Type B pancreatic cell (in vitro differentiated cells): ENCODE results near the gene ALX4. TPM values are rescaled to one million over a fixed set of nuclear protein-coding genes. Genes with fewer than 3 reads are reported as not detected.

Source experiments
- DNase-seq: peaks from one replicate; pipeline ENCODE4 v3.0.0; 2021; ENCODE audit warnings: mixed read lengths; ENCODE audit not compliant: unreplicated experiment; ENCODE audit errors: extremely low spot score
- H3K27ac Mint-ChIP-seq: 2 replicates; pipeline ENCODE4 v1.8.0; 2021; ENCODE audit warnings: mild to moderate bottlenecking, mixed read lengths
- H3K27me3 Mint-ChIP-seq: 2 replicates; pipeline ENCODE4 v1.8.0; 2021; ENCODE audit warnings: mixed read lengths
- H3K36me3 Mint-ChIP-seq: 2 replicates; pipeline ENCODE4 v1.8.0; 2021; ENCODE audit warnings: mixed read lengths
- H3K4me1 Mint-ChIP-seq: one replicate; pipeline ENCODE4 v1.8.0; 2021; ENCODE audit warnings: mixed read lengths; ENCODE audit not compliant: unreplicated experiment
- H3K4me3 Mint-ChIP-seq: 2 replicates; pipeline ENCODE4 v1.8.0; 2021; ENCODE audit warnings: mild to moderate bottlenecking, mixed read lengths
- H3K9me3 Mint-ChIP-seq: 2 replicates; pipeline ENCODE4 v1.8.0; 2021; ENCODE audit warnings: mixed read lengths
- total RNA-seq: library from RNA; stranded (reverse); gene quantifications from 2 replicates; pipeline ENCODE4 v1.2.1, GENCODE V29; 2021; ENCODE audit warnings: low replicate concordance
- TF ChIP-seq, protein P1 (sequence below): fragments of 200-600 bp; sonication (generic); conservative IDR thresholded peaks from 2 replicates; pipeline ENCODE4 v1.5.0; 2021; ENCODE audit warnings: antibody characterized with exemption, mild to moderate bottlenecking

ALX4 gene
- total RNA-seq, 1 donor from 2014 or later = 11.6 TPM

DNA sequence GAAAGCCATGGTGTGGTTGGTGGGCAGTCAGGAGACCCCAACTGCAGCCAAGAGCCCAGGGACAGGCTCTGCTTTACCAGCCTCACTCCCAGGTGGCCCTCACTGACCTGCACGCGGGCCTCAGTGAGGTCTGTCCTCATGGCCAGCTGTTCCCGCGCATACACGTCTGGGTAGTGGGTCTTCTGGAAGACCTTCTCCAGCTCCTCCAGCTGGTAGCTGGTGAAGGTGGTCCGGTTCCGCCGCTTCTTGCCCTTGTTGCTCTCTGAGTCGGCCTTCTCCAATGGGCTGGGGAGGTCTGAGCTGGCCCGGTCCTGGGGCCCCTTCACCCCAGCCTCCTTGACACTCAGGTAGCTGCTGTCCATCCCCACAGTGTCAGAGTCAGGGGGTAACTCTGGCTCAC lies 34.7 kb downstream of the ALX4 start:
- TF ChIP-seq, protein P1, sequence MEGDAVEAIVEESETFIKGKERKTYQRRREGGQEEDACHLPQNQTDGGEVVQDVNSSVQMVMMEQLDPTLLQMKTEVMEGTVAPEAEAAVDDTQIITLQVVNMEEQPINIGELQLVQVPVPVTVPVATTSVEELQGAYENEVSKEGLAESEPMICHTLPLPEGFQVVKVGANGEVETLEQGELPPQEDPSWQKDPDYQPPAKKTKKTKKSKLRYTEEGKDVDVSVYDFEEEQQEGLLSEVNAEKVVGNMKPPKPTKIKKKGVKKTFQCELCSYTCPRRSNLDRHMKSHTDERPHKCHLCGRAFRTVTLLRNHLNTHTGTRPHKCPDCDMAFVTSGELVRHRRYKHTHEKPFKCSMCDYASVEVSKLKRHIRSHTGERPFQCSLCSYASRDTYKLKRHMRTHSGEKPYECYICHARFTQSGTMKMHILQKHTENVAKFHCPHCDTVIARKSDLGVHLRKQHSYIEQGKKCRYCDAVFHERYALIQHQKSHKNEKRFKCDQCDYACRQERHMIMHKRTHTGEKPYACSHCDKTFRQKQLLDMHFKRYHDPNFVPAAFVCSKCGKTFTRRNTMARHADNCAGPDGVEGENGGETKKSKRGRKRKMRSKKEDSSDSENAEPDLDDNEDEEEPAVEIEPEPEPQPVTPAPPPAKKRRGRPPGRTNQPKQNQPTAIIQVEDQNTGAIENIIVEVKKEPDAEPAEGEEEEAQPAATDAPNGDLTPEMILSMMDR = no peak
- no peak overlapping the region for H3K4me3 Mint-ChIP-seq
- peaks cover 6% of the 10 kb centered on the region for H3K9me3 Mint-ChIP-seq
- no peak overlapping the region for H3K27ac Mint-ChIP-seq
- H3K36me3 Mint-ChIP-seq = peaks cover 8% of the 10 kb centered on the region
- H3K4me1 Mint-ChIP-seq = peaks cover 5% of the 10 kb centered on the region
- DNase-seq = no peak
- H3K27me3 Mint-ChIP-seq = peaks cover 6% of the 10 kb centered on the region

DNA sequence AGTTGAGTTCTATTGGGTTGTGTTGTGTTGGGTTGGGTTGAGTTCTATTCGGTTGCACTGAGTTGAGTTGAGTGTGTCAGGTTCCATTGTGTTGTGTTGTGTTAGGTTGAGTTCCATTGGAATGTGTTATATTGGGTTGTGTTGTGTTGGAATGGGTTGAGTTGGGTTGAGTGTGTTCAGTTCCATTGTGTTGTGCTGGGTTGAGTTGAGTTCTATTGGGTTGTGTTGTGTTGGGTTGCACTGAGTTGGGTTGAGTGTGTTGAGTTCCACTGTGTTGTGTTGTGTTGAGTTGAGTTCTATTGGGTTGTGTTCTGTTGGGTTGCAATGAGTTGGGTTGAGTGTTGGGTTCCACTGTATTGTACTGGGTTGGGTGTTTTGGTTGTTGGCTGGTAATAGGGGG lies 35.5 kb downstream of the ALX4 start:
- Mint-ChIP-seq H3K4me1 (peaks cover 8% of the 10 kb centered on the region), H3K27ac (no peak overlapping the region), H3K36me3 (peaks cover 5% of the 10 kb centered on the region), H3K27me3 (no peaks in the 10 kb centered on the region), H3K4me3 (no peak overlapping the region), H3K9me3 (peaks cover 6% of the 10 kb centered on the region)
- no peak for DNase-seq
- TF ChIP-seq, protein P1 = no peak

DNA sequence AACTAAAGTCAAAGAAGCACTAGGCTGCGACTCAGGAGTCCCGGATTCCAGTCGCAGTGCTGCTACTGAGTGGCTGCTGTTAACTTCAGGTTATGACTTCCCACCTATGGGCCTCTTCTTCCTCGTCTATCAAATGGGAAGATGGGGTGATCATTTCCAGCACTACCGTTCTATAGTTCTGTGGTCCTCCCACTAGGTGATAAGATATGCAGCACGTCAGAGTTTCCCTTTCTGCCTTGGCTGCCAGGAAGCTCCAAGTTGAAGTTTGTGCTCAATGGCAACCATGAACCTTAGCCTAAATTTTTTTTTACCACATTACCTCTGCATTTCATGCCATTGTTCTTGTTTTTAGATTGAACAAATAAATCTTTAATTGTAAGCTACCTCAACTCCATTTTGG lies 38.7 kb downstream of the ALX4 start:
- no peaks in the 10 kb centered on the region for H3K27me3 Mint-ChIP-seq
- H3K27ac Mint-ChIP-seq = no peak overlapping the region
- peaks cover 5% of the 10 kb centered on the region for H3K36me3 Mint-ChIP-seq
- no peak overlapping the region for H3K4me3 Mint-ChIP-seq
- DNase-seq = no peak
- TF ChIP-seq, protein P1 = no peak
- H3K4me1 Mint-ChIP-seq = peaks cover 8% of the 10 kb centered on the region
- peaks cover 6% of the 10 kb centered on the region for H3K9me3 Mint-ChIP-seq

DNA sequence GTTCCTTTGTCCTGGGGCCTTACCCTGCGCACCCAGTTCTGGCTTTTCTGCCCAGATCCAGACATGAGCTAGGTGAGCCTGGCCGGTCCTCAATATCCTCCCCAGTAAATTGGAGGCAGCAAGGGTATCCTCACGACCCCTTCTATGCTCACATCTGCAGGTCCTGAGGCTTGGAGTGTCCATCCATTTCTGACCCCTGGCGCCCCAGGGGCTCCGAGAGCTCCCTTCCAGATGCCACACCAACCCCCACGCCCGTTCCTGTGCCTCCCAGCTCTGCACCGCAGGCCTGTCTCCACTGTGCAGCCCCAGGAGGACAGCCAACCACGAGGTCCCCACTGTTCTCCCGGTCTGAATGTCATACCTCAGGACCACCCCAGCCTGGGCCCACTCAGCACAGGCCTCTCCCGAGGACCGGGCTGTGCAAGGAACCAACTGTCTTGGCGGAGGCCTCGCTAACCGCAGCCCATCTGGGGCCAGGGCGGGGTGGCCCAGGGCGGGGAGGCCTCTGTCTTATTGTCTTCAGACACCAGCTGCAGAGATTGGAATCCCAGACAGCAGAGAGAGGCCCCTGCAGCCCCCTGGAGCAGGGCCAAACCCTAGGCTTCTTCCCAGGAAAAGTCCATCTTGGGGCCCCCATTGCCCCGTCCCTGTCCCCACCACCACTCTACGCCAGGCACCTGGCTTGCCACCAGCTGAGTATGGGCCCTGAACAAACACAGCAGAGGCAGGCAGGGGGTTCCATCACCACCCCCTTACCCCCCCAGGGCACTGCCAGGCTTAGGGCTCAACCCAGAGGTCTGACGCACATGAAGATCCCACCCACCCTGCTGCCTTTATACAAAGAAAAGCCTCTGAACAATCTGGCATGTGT lies 39.3 kb downstream of the ALX4 start:
- H3K36me3 Mint-ChIP-seq = peaks cover 5% of the 10 kb centered on the region
- TF ChIP-seq, protein P1 = no peak
- DNase-seq = no peak
- peaks cover 8% of the 10 kb centered on the region for H3K4me1 Mint-ChIP-seq
- H3K27me3 Mint-ChIP-seq = no peaks in the 10 kb centered on the region
- peak overlapping the region; percentile 34 for H3K4me3 Mint-ChIP-seq
- H3K9me3 Mint-ChIP-seq = peaks cover 6% of the 10 kb centered on the region
- H3K27ac Mint-ChIP-seq = peak overlapping the region; percentile 43

DNA sequence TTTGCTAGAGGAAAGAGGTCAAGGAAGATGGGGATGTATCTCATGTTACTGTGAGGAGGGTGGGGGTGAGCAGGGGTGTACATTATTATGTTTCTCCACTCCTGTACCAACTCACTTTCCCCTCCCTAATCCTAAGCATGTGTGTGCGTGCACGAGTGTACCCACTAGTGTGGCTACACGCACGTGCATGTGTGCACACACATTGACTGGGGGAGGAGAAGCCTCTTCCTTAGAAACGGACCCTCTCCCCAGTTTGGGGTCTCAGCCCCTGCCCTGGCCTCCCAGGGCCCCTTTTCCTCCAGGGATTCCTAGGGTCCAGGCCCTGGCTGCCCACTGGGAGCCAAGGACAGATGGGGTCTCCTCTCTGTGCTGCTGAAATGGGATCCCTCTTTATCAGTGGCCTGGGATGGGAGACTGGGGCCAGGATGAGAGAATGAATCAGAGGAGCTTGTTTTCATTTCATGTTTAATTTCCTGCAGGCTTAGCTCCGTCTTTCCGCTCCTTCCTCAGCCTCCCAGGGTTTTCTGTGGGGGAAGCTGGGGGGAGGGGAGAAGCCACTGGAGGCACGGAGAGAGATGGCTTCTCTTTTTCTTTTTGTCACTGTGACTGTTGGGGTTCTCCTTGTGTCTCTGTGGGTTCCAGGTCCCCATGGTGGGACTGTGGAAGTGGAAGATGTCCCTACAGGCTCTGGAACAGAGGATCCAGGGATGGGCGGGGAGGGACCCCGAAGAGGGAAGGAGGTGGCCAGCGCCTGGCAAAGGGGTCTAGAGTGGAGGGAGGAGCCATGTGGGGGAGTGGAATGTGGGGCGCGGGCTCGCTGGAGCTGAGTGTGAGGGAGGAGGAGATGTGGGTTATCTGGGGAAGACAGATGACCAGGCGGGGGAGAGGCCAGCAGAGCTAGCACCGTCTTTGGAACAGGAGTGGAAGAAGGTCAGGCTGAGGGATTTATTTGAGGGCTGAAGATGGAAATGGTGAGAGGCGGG lies 40.3 kb downstream of the ALX4 start:
- peaks cover 8% of the 10 kb centered on the region for H3K4me1 Mint-ChIP-seq
- TF ChIP-seq, protein P1 = no peak
- peak overlapping the region; percentile 34 for H3K4me3 Mint-ChIP-seq
- peaks cover 6% of the 10 kb centered on the region for H3K9me3 Mint-ChIP-seq
- no peaks in the 10 kb centered on the region for H3K27me3 Mint-ChIP-seq
- peaks cover 5% of the 10 kb centered on the region for H3K36me3 Mint-ChIP-seq
- DNase-seq = no peak
- peak overlapping the region; percentile 43 for H3K27ac Mint-ChIP-seq
